Epithelial cell of proximal tubule (primary cell): Measurements from ENCODE around the gene BORA. TPM values are rescaled to one million over a fixed set of nuclear protein-coding genes. Genes with fewer than 3 reads are reported as not detected.
"Not testable (repeated sequence)": the region's sequence is repeated elsewhere in the genome, so short reads cannot be mapped to it uniquely, and the experiment has no call there.

Experiments
- DNase-seq: peaks from one replicate; pipeline ENCODE4 v3.0.0-alpha.2; 2011; ENCODE audit warnings: low read depth
- H3K4me3 ChIP-seq: 2 replicates; pipeline ENCODE4 v1.5.1; 2011; ENCODE audit warnings: low read depth, mild to moderate bottlenecking, low read length
- total RNA-seq: library from RNA; depleted of rRNA; stranded (reverse); fragments of >200 nt; gene quantifications from 2 replicates; pipeline ENCODE4 v1.2.3, GENCODE V29; 2015
- TF ChIP-seq, protein P1 (sequence below): conservative IDR thresholded peaks from 2 replicates; pipeline ENCODE4 v1.5.1; 2012; ENCODE audit warnings: low read depth, mild to moderate bottlenecking, low read length

Gene BORA
- total RNA-seq, 1 donor from 2014 or later = 9.8 TPM

DNA sequence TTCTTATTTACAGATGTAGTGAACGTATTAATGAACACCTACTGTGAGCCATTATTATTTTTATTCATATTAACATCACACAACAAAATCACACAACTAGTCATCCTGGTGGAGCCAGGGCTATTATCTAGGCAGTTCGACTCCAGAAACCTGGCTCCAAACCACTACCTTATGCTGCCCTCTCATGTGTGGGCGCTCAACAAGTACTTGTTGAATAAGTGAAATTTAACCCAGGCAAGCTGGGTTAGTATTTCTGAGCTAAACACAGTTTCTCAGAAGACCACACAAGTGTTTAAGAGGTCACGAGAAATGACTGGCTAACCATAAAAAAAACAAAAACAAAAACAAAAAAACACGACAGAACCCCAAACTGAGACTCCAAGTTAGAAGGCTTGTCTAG lies 33.9 kb upstream of the BORA start:
- DNase-seq = no peak
- H3K4me3 ChIP-seq = no peak overlapping the region
- TF ChIP-seq, protein P1, sequence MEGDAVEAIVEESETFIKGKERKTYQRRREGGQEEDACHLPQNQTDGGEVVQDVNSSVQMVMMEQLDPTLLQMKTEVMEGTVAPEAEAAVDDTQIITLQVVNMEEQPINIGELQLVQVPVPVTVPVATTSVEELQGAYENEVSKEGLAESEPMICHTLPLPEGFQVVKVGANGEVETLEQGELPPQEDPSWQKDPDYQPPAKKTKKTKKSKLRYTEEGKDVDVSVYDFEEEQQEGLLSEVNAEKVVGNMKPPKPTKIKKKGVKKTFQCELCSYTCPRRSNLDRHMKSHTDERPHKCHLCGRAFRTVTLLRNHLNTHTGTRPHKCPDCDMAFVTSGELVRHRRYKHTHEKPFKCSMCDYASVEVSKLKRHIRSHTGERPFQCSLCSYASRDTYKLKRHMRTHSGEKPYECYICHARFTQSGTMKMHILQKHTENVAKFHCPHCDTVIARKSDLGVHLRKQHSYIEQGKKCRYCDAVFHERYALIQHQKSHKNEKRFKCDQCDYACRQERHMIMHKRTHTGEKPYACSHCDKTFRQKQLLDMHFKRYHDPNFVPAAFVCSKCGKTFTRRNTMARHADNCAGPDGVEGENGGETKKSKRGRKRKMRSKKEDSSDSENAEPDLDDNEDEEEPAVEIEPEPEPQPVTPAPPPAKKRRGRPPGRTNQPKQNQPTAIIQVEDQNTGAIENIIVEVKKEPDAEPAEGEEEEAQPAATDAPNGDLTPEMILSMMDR = no peak

DNA sequence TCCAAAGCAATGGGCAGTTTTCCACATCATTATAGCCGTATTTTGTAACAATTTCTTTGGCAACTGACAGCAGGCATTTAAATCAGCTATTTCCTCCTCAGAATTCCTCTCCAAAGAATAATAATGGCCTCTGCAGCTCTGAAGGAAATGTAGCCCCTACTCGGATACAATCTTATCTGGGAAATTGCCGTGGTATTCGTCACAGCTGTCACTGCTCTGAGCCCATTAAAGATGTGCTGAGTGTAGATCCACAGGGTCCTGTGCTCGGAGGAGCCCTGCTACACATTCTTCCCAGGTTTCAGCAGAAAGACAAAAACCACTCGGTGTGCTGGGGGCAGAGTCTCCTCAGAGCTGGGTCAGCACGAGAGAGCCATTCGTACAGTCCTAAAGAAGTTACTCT lies 33.4 kb upstream of the BORA start:
- H3K4me3 ChIP-seq = no peak overlapping the region
- TF ChIP-seq, protein P1 = no peak
- no peak for DNase-seq

DNA sequence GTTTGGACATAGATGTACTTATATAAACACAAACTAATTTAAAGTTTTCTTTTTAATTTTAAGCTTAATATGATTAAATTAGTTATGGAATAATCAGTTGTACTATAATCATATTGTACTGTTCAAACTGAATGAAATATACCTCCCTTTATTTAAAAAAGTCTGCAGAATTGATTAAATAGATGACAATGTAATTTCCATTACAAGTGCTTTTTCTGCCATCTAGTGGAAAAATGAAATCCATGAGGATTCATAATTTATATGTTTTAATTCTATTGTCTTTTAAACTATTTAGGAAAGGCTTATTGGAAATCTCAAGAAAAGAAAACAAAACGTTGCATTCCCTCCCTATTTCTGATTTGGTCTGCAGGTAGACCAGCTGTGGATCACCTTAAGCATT lies 31.1 kb upstream of the BORA start:
- H3K4me3 ChIP-seq = no peak overlapping the region
- DNase-seq = no peak
- TF ChIP-seq, protein P1 = peak; percentile 34

DNA sequence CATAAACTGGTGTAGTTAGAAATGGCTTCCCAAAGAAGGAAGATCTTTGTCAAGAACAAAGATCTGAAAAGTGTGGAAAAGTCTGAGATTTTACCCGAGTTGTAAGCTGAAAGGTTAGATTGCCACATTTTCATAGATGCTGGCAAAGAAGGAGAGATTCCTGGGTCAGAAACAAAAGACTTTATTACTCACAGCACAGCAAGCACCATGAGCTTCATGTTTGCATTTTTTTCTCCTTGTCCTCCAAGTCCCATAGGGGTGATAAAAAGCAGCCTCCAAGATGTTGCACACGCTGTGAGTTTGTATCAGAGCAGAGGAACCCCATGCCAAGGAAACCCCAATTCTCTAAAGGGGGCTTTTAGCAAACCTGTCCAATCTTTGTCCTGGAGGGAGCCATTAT lies 29.6 kb upstream of the BORA start:
- DNase-seq = no peak
- TF ChIP-seq, protein P1 = no peak
- H3K4me3 ChIP-seq = no peak overlapping the region

DNA sequence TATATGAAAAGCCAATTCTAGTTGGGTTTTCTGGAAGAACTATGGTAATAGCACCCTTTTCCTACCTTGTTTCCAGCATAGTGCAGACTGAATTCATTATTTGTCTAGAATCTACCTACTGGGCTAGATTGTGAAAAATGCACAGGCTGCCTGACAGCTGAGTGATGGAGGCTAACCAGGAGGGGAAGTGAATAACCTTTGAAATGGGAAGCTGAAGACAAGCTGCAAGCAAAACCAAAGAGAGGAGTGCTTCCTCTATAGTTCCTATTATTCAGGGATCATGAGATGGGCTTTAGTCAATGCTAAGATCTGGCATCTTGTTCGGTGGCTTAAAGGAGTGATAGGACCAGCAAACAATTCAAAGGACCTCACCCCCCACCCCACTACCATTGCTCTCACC lies 27.2 kb upstream of the BORA start:
- no peak for DNase-seq

DNA sequence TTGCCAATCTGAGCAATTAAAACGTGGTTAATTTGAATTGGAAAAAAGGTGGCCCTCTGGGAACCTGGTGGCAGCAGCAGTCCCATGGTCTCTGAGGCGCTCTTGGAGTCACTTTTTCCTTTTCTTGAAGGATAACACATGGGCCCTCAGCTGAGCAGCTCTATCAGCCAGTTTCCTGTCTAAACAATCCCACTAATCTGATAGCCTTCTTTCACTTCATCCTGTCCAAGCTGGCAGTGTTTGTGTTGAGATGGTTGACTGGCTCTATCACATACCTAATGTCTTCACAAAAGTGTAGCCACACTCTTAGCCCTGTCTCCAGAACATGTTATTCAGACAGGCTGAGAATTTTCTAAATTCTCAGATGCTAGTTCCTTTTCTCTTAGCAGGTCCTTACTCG lies 10.9 kb upstream of the BORA start:
- DNase-seq = no peak
- no peak overlapping the region for H3K4me3 ChIP-seq
- TF ChIP-seq, protein P1 = no peak

More for the DNA sequence above, 27.2 kb upstream of the BORA start:
- no peak overlapping the region for H3K4me3 ChIP-seq
- TF ChIP-seq, protein P1 = no peak

DNA sequence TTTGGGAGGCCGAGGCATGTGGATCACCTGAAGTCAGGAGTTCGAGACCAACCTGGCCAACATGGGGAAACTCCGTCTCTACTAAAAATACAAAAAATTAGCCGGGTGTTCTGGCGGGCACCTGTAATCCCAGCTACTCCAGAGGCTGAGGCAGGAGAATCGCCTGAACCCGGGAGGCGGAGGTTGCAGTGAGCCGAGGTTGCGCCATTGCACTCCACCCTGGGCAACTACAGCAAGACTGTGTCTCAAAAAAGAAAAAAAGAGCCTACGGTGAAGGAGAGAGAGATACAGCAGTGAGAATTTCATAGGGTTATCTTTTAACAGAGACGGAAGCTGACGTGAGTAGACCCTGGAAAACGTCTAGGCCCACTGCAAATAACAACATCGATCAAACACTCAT lies 1.5 kb upstream of the BORA start:
- not testable (repeated sequence) for DNase-seq
- peak overlapping the region; percentile 98 for H3K4me3 ChIP-seq
